Activated T-helper 1 cell treated with Interleukin-2 at 50 U/mL for 16 hours (primary cell): Measurements from ENCODE around the gene CRHR2.

Experiments
- DNase-seq: peaks from one replicate; pipeline ENCODE4 v3.0.0-alpha.2; 2020; ENCODE audit warnings: low read depth

Gene CRHR2

DNA sequence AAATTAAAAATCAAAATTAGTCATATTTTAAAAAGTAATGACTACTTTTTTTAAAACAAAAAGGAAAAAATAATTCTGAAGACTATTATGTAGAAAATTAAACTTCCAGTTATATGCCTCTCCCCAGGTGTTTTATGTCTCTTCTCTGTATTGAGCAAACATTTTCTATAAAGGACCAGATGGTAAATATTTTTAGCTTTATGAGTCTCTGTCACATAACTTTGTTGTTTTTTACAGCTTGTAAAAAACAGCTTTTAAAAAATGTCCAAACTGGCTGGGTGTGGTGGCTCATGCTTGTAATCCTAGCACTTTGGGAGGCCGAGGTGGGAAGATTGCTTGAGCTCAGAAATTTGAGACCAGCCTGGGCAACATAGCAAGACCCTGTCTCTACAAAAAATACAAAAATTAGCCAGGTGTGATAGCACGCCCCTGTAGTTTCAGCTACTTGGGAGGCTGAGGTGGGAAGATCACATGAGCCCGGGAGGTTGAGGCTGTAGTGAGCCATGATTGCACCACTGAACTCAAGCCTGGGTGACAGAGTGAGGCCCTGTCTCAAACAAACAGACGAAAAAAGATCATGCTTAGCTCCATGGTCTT lies 64.1 kb downstream of the CRHR2 start:
- no peak for DNase-seq

DNA sequence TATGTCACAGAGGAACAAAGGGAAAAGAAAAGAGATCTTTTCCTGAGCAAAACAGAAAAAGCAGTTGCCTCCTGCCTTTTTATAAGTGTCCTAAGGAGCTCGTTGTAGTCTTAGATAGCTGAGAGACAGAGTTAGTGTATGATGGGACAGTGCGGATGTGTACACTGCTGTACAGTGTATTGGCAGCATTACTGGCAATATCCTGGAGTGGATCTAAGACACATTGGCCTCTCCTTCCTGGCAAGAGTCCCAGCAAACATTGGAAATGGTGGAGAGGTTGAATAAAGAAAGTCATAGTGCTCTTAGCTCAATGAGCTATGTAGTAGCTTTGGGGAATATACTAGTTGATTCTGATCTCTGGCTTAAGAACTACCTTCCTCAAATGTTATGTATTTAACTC lies 64.9 kb downstream of the CRHR2 start:
- DNase-seq = no peak

- DNase-seq = no peak
These were observed 65.9 kb downstream of the CRHR2 start for GRCh38 chr7:30616318-30616717.

GRCh38 chr7:30613366-30614325 lies 68.6 kb downstream of the CRHR2 start:
- DNase-seq = no peak

GRCh38 chr7:30612658-30613265 lies 69.5 kb downstream of the CRHR2 start:
- no peak for DNase-seq

DNA sequence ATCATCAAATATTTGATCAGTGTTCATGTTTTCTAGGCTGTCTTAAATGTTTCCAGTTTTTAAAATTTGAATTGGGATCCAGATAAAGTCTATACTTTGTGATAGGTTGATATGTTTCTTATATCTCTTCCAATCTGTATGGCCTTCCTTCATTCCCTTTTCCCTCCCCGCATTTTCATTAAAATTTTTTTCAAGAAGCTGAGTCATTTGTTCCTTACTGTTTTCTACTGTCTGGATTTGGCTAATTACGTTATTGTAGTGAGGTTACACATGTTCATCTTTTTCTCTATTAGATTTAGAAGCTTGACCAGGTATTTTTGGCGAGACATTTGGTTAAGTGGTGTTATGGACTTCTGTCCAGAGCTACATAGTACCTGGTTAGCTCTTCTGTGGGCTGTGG lies 76.4 kb downstream of the CRHR2 start:
- no peak for DNase-seq

- DNase-seq = no peak
These were observed 77.4 kb downstream of the CRHR2 start for GRCh38 chr7:30604901-30605300.
